Stimulated activated CD8-positive, alpha-beta memory T cell treated with anti-CD3 and anti-CD28 coated beads, Interleukin-12 subunit alpha, Interleukin-12 subunit beta, amount 100 ng/mL, for 4 hours (primary cell): ENCODE measurements around the gene PPA2.
"Not testable (repeated sequence)": the region's sequence is repeated elsewhere in the genome, so short reads cannot be mapped to it uniquely, and the experiment has no call there.

Experiments used
- DNase-seq: peaks from one replicate; pipeline ENCODE4 v3.0.0-alpha.2; 2020; ENCODE audit warnings: low read depth

PPA2 gene

GRCh38 chr4:105458541-105458940 lies 15.3 kb downstream of the PPA2 start:
- DNase-seq: not testable (repeated sequence)

DNA sequence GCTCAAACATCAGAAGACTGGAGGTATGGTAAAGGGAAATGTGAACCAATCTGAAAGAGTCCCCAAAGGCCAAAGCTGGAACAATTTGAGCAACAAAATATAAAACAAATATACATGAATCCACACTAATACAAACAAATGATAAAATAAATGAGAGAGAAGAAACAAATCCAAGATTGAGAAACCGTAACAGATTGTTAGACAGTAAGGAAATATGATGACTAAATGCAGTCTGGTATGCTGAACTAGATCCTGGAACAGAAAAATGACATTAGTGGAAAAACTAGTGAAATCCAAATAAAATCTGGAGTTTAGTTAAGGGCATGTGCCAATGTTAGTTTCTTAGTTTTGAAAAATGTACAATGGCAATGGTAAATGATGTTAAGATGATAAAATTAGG lies 15.9 kb downstream of the PPA2 start:
- no peak for DNase-seq

GRCh38 chr4:105455998-105456397 lies 17.9 kb downstream of the PPA2 start:
- no peak for DNase-seq

DNA sequence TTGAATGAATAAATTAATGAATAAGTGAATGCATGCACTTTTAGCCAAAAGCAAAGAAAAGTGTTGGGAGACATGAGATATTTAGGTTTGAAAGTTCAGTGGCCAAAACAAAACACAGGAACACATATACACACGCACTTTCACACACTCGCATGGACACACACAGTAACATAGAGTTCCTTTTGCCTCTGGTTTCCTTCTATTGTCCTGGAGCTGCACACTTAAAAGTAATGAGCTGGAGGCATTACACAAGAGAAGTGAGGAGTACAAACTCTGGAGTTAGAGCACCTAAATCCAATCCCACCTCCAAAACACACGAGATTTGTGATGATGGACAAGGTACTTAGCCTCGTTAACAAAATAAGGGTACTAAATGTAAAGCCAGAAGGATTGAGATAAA lies 18.7 kb downstream of the PPA2 start:
- DNase-seq: no peak

- DNase-seq: no peak
Measured at GRCh38 chr4:105453550-105454205, 20.2 kb downstream of the PPA2 start.

- DNase-seq: no peak
Measured at GRCh38 chr4:105451346-105451745, 22.5 kb downstream of the PPA2 start.

- no peak for DNase-seq
Measured at GRCh38 chr4:105440890-105441289, 33.0 kb downstream of the PPA2 start.

- DNase-seq: no peak
Measured at GRCh38 chr4:105437637-105438036, 36.2 kb downstream of the PPA2 start.

GRCh38 chr4:105436414-105436813 lies 37.4 kb downstream of the PPA2 start:
- DNase-seq: no peak

- DNase-seq: no peak
Measured at GRCh38 chr4:105434940-105435339, 38.9 kb downstream of the PPA2 start.

DNA sequence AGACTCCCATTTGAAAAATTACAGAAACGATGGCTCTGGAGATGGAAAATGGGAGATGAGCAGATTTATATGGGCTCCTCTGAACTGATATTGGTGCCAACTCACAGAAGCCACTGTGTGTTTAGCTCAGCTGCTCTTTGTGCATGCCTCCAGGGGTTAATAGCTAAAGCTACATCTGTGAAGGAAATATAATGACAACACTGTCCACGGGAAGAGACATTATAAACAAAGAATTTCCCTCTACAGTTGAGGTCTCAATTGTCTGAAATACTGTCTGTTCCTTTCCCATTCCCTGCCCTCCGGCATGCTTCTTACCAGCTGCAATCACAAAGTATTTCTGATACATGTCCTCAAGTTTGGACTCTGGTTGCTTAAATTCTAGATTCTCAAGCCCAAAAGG lies 40.4 kb downstream of the PPA2 start:
- DNase-seq: no peak

GRCh38 chr4:105432438-105432837 lies 41.4 kb downstream of the PPA2 start:
- no peak for DNase-seq

- no peak for DNase-seq
Measured at GRCh38 chr4:105430811-105431210, 43.1 kb downstream of the PPA2 start.

DNA sequence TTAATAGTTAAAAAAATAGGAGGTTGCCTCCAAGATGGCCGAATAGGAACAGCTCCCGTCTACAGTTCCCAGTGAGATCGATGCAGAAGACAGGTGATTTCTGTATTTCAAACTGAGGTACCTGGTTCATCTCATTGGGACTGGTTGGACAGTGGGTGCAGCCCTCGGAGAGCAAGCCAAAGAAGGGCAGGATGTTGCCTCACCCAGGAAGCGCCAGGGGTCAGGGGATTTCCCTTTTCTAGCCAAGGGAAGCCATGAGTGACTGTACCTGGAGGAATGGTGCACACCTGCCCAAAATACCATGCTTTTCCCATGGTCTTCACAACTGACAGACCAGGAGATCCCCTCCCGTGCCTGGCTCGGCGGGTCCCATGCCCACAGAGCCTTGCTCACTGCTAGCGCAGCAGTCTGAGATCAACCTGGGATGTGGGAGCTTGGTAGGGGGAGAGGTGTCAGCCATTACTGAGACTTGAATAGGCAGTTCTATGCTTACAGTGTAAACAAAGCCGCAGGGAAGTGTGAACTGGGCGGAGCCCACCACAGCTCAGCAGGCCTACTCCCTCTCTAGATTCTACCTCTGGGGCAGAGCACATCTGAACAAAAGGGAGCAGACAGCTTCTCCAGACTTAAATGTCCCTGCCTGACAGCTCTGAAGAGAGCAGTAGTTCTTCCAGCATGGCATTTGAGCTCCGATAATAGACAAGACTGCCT lies 47.5 kb downstream of the PPA2 start:
- DNase-seq: no peak

DNA sequence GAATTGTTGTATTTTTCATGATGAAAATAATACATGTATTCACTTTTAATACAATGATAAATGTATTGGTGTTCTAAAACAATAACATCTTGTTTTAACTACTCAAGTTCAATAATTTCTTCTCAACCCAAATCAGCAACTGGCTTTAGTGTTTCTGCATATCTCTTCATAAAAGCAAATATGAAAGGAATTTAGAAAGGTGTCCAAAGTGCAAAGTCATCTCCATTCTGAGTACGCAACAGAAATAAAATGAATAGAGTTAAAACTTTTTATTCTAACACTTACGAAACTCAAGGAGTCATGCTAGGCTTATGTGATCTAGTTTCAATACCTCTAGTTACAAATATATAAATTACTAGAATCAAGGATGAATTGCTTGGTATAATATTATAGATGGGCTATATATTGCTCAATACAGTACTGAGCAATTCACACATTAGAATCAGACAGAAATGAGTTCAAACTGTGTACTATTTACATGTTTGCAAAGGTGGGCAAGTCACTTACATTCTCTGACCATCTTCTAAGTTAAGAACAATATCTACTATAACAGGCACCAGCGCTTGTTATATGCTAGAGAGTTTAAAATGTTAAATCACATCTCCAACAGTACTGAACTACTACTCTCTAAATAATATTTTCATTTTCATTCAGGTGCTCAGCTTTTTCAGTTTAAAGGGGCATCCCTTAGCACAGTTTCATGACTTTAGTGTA lies 51.5 kb downstream of the PPA2 start:
- no peak for DNase-seq

DNA sequence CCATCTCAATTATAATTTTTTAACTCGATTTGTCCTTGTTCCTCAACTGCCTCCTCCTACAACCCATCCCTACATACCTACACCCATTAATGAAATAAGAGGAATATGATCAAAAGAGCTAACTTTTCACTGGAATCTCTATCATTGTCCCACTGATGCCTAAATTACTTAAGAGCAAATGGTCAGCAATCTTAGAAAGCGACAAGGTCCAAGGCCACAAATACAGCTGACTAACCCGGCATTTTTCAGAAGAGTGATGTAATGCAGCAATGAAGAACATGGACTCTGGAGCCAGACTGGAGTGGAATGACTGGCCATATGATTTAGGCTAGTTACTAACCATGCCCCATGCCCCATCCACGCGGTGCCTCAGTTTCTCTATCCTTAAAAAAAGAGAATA lies 56.2 kb downstream of the PPA2 start:
- DNase-seq: no peak

DNA sequence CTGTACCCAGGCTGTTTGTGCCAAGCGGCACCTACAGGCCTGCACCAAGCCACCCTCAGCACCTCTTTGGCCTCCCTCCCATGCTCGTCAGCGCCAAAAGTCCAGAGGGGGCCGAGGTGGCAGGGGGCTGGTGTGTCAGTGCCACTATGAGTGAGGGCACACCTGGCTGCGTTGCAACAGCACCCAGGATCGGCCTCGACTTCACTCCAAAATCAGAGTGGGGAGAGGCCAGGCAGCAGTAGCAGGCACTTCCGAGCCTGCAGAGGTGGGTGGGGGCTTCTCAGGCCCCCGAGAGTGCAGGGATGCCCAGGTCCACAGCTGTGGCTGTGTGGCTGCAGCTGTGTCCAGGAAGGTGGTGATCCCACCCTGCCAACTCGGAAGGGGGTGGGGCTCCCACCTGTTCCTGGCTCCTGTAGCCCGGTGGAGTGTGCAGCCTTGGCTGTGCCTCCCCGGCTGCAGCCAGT lies 58.5 kb downstream of the PPA2 start:
- DNase-seq: no peak

DNA sequence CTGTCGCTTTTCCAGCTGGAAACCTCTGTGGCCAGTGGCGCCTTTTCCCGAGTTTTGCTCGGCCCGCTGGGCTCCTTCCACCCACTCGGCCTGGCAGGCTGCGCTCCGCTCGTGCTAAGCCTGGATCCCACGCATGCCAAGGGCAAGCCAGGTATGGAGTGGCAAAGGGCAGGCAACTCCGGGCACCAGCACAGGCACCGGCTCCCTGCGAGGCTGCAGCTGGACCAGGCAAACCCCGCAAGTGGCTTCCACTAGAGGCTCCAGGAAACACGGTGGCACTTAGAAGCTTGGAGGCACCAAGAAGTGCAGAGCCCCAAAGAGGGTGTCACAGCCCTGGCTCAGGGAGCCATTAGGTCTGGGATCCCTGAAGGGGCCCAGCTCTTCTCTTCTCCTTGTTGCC lies 59.5 kb downstream of the PPA2 start:
- no peak for DNase-seq

- not testable (repeated sequence) for DNase-seq
Measured at GRCh38 chr4:105409135-105409534, 64.7 kb downstream of the PPA2 start.

GRCh38 chr4:105400901-105401677 lies 72.8 kb downstream of the PPA2 start:
- DNase-seq: no peak

DNA sequence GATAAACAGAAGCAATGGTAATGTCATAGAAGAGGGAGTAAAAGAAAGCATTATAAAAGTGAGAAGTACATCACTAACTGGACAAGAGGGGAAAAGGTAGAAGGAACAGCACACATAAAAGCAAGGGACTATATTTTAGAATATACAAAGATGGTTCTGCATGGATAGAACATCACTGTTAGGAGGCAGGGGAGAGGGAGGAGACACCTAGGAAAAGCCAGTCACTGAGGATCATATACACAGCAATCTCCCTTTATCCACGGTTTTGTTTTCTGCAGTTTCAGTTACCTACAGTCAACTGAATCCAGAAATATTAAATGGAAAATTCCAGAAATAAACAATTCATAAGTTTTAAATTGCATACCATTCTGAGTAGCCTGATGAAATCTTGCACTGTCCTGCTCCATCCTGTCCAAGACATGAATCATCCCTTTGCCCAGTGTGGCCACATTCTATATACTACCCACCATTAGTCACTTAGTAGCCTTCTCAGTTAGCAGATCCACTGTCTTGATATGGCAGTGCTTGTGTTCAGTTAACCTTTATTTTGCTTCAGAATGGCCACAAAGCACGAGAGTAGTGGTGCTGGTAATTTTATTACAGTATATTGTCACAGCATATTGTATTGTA lies 74.2 kb downstream of the PPA2 start:
- DNase-seq: no peak

DNA sequence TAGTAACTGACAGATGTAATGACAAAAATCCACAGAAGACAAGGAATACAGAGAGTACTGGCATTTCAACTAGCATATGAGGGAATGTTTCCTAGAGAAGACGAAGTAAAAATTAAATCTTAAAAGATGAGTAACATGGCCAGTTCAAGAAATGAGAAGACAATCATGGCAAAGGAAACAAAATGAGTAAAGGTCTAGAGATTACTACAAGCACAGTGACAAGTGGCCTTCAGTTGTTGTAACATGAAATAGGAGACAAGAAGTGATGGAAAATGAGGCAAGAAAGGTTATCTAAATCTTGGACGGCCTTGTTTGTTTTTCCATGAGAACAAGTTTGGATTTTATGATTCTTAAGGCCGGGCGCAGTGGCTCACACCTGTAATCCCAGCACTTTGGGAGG lies 81.0 kb downstream of the PPA2 start:
- no peak for DNase-seq
